Inflammatory macrophage (primary cell): ENCODE results near the gene LINGO4.
A peak's percentile ranks its signal among the peaks of the same experiment; 100 is the strongest.

Source experiments
- DNase-seq, 2 donors: peaks; one replicate each; pipeline ENCODE4 v3.0.0-alpha.2; 2020 to 2022
- total RNA-seq, 18 experiments: gene quantifications; one replicate each; lab custom pipeline; 2026; ENCODE audit warnings: mixed read lengths in 6 of 18, inconsistent platforms in 2 of 18; lab: John Stamatoyannopoulos, UW

LINGO4 gene, protein sequence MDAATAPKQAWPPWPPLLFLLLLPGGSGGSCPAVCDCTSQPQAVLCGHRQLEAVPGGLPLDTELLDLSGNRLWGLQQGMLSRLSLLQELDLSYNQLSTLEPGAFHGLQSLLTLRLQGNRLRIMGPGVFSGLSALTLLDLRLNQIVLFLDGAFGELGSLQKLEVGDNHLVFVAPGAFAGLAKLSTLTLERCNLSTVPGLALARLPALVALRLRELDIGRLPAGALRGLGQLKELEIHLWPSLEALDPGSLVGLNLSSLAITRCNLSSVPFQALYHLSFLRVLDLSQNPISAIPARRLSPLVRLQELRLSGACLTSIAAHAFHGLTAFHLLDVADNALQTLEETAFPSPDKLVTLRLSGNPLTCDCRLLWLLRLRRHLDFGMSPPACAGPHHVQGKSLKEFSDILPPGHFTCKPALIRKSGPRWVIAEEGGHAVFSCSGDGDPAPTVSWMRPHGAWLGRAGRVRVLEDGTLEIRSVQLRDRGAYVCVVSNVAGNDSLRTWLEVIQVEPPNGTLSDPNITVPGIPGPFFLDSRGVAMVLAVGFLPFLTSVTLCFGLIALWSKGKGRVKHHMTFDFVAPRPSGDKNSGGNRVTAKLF
- total RNA-seq, result 0 to 0.03 (median 0) reads per million in 18 experiments

DNA sequence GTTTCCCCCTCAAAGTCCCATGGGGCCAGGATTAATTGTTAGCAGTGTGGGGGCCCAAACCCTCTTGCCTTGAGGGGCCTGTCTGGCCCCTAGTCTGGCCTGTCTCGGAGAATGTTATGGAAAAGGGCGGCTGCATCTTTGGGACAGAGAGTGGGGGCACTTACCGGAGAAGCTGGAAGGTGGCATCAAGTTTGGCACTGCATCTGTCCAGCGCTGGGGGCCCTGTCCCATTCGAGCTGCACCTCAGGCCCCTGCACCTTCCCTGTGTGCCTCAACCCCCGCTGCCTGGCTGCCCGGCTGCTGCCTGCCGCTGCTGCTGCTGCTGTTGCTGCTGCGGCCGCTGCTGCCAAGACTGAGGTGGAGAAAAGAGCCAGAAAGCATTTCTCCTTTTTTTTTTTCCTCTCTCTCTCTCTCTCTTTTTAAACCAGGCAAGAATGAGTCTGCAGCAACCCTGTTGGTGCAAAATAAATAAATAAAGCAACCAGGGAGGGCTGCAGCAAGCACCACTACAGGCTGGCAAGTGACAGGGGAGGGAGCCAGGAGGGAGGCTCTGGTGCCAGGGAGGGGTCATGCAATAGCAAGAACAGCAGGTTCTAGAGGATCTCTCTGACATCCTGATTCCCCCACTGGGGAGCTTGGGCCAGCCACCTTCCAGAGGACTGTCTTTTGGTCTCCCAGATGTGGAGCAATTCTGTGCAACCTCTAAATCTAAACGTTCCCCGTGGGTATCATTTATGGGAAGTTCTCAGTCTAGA lies at the start of gene LINGO4:
Gene LINGO4, minus strand, starts transcription at position 354 of the 755 bp plus-strand sequence. CDS start 2,715 bp downstream, outside the sequence.
- no peak for DNase-seq

DNA sequence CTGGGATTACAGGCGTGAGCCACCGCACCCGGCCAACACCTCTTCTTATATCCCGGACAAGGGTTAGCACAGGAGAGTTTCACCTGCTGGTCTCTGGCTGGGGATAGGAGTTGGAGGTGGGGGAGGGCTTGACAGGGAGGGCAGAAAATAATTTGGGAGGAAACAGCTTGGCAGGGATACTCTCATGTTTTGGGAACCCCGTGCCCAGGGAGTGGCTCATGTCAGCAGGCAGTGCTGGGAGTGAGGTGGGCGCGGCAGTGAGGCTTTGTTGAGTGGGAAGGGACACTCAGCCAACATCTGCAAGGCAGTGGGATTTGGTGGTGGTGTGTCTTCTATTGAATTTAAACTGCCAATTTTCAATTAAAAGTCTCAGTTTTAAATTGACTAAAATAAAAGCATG lies 49.4 kb upstream of the LINGO4 start:
- DNase-seq, result no peak

DNA sequence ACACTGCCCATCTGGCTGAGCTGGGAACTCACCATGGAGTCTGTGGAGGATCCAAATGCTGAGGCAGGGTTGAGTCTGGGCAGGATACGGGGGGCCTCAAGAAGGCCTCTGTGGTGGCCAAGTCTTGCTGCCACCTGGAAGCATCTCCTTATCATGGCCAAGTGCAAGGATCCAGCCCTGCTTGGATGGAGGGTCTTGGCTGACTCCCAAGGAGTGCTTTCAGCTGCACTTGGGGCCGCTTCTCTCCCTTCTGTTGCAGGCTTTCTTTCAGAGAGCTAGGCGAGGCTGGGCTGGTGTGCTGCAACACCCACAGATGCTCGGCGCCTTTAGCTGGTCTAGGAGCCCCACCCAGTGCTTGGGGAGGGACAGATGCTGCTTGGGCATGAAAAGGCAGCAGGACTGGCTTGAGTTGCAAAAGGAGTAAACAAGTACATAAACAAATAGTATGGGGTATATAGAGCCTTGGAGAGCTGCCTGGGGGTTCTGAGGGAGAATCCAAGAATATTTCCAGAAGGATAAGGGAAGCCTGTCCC lies 48.3 kb upstream of the LINGO4 start, which contains the start of gene THEM5:
Gene THEM5, minus strand, starts transcription at position 302 of the 533 bp plus-strand sequence. Its CDS starts 147 bp downstream, at position 155.
- DNase-seq, result peak in 1 of 2 donors; percentile 19

DNA sequence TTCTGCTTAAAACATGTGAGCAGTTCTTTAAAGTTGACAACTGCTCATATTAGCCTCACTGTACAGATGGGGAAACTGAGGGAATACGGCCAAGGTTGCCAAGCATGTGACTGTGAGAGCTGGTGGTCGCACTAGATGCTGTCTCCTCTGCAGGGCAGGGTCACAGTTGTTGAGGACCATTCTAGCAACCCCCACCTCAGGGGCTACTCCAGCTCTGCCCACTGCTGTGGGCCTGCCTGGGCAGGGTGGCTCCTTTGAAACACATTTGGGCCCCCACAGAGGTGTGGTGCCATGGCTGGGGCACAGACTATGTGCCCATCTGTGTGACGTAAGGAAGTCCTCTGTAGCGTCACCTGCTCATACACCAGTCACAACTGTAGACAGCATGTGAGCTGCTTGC lies 47.5 kb upstream of the LINGO4 start:
- DNase-seq, result no peak

DNA sequence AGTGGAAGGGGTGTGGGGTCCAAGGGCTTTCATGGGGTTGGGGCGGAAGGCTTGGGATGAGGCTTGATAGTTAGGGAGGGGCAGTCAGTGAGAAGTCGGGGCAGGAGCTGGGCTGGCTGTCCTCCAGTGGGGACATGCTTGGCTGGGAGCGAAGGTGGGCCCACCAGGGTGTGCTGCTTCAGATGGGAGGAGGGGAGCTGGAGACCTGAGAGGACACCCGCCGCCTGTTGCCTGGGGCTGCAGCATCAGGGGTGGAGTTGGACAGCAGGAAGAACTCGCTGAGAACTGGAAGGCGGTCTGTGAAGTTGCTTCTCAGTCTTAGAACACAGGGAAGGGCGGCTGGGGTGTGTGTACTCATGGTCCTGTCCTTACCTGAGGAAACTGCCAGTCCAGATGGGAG lies 46.7 kb upstream of the LINGO4 start:
- no peak for DNase-seq

DNA sequence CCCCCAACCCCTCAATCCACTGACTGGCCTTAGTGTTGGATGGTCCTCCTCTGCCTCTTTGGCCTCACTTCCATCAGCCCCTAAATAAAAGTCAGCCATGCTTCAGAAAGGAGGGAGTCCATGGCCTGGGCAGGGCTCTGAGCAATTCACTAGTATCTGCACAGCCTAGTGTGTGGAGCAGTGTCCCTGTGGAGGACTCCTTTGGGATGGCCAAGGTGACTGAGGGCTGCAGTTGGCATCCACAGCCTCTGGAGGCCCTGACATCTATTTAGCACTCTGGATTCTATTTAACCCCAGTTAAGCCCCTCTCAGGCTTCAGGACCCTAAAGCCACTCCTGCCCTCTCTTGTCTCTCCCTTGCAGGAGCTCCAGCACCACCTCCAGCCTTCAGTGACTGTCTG lies 44.7 kb upstream of the LINGO4 start:
- no peak for DNase-seq

DNA sequence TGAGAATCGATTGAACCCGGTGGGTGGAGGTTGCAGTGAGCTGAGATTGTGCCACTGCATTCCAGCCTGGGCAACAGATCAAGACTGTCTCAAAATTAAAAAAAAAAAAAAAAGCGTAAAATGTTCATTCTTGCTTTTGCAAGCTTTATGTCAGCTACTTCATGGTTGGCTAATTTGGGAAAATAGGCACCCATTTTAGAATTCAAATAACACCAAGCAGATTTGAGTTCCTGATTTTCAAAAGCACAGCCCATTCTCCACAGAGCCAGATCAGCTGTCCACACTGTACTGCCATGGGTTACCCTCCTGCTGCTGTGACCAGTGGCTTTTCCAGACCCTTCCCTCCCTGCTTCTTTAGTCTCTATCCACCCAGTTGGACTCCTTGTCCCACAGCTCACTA lies 43.9 kb upstream of the LINGO4 start:
- no peak for DNase-seq

DNA sequence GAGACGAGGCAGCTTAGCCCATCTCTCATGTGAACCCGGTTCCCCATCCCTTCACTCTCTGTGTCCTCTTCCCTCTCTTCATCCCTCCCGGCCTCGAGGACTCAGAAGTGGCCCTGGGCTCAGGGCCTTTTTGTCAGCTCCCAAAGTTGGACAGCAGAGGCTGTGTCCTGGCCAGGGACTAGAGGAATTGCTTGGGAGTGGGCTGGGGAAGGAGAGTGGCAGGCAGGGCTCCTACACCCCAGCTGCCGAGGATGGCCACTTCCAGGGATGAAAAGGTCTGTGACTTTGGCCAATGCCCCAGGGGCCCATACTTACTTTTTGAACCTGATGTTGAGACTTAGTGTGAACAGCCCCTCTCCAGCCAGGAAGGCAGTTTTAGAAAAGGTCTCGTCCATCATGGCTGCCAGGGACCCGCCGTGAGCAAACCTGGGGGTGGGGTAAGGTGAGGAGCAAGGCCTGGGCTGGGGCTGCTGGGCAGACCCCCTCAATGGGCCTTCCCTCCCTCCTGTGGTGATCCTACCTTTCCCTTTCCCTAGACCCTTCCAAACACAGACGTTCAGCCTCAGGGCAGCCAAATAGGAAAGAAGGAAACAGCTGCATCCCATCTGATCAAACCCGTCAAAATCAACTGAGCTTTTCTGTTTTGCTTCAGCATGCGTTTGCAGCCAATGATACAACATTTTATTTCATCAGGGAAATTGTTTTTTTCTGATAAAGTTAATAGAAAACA lies 42.8 kb upstream of the LINGO4 start:
- no peak for DNase-seq

DNA sequence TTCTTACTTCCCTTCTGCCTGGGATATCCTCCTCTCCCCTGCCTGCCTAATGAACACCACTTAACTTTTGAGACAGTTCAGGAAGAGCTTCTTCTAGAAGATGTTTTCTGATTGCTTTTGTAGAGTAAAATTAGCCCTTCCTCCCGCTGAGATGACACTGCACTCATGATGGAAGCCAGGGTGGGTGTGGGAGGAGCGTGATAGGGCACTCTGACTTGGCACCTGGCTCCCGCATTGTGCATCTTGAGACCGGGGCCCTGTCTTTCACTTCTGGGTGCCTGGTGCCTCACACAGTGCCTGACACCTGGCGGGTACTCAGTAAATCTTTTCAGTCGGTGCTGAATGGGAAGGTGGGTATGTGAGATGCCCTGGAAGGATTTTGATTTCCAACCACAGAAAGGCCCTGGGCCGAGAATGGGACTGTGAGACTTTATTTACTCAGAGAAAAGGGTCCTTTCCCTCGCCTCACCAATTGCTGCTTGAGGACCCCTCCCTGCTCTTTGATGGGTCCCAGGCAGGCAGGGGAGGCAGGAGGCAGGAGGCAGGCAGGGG lies 41.5 kb upstream of the LINGO4 start:
- DNase-seq, result no peak

DNA sequence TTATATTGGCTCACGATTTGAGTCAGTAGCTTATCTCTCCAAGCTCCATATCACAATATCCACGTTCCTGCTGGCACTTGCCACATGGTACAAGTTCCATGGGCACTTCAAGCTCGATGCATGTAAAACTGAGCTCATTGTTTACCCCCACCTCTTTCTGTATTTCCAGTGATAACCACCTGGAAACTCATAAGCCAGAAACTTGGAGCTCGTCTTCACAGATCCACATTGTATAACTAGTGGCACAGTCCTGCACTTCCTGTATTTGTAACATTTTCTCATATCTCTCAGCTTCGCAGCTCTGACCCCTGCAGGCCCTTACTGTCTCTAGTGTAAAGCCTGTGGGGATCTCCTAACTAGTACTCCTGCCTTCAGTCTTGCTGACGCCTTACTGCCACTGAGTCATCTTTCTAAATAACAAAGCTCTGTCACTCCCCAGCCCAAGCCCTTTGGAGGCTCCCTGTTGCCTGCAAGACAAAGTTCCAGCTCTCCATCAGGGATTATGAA lies 40.9 kb upstream of the LINGO4 start:
- DNase-seq, result peak in 1 of 2 donors; percentile 34

DNA sequence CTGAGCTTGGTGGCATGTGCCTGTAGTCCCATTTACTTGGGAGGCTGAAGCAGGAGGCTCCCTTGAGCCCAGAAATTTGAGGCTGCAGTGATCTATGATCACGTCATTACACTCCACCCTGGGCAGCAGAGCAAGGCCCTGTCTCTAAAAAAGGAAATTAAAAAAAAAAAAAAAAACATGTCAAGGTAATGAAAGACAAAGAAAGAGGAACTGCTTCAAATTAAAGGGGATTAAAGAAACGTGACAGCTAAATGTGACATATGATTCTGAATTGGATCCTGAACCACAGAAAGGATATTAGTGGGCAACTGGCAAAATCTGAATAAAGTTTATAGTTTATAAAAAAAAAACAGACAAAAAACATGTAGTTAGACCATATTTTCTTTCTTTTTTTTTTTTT lies 38.2 kb upstream of the LINGO4 start:
- no peak for DNase-seq

DNA sequence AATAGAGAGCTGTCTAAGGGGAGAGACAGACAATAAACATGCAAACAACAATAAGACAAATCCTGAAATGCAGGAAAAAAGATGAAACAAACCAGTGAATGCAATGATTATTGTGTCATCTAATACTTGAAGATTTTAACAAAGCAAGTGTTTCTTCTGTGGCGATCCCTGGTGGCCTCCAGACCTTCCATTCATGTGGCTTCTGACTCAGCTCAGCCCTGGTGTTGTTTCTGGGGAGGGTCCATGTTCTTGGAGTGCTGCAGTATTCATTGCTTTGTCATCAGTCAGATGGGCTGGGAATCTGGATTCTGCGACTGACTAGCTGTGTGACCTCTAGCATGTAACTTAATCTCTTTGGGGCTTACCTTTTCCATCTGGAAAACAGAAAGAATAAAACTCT lies 35.9 kb upstream of the LINGO4 start:
- no peak for DNase-seq

DNA sequence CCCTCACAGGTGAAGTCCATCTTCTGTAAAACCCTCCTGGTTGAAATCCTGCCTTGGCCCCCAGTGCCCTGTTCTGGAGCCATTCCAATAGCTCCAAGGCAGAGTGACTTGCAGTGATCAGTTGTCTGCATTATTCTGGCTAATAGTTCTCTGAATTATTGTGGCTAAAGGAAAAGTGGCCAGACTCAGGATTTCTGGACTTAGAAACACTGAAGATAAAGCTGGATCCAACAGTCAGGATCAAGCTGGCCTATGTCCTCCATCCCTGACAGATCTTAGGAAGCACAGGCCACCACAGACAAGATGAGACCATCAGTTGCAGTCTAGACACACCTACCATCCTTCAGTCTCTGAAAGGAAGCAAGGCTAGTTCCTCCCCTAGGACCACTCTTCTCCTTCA lies 35.2 kb upstream of the LINGO4 start:
- no peak for DNase-seq

DNA sequence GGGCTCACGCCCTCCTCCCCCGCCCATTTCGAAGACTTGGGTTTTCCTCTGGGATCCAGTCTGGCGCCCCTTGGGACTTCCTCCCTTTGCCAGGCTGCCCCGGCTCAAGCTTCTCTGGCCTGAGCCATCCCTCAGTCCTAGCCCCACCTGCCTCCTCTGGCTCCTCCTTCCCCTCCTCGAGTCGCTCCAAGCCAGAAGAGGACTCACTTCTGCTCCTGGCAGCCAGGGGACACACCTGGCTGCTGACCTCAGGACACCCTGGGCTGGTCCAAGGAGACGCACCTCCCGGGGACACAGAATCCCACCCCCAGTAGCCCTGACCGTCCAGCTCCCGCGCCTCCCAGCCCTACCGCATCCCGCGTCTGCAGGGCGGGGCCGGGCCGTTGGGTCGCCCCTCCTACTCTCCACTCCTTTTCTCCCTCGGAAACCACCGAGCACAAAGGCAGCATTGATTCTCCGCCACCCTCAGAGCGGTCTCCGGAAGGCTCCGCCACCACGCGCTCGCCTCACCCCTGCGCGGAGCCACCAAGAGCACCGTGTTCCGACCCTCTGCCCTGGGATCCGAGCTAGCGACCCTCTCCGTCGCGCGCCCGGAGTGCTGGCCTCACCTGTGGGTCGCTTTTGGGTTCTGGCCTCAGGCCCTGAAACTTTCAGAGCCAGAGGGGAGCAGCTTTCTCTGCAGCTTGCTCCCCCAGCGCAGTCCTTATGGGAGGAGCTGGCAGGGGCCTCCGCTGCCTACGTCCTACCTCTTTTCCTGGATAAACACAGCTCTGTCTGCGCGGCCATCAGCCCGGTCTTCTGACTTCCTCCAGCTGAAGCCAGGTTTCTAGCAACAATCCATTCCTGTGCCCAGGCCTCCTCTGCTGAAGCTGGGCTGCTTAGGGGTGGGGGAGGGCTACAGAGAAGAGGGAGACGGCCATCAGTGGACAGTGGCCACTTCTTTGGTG lies 34.5 kb upstream of the LINGO4 start, which contains the start of gene C2CD4D:
Gene C2CD4D, minus strand, starts transcription at position 364 of the 947 bp plus-strand sequence. CDS start 831 bp downstream, outside the sequence.
- DNase-seq, result no peak

DNA sequence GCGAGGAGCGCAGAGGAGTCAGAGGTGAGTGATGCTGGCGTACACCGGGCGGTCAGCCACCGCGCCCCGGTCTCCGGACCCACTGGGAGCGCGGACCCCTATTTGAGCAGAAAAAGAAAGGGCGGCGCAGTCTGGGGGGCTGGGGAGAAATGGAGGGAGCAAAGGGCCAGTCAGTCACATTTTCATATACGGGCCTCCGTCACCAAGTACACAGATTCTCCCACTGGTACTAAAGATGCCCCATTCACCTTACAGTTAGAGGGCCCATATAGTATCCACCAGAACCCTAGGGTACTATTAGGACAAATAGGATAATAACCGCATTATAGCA lies 33.8 kb upstream of the LINGO4 start:
- no peak for DNase-seq

DNA sequence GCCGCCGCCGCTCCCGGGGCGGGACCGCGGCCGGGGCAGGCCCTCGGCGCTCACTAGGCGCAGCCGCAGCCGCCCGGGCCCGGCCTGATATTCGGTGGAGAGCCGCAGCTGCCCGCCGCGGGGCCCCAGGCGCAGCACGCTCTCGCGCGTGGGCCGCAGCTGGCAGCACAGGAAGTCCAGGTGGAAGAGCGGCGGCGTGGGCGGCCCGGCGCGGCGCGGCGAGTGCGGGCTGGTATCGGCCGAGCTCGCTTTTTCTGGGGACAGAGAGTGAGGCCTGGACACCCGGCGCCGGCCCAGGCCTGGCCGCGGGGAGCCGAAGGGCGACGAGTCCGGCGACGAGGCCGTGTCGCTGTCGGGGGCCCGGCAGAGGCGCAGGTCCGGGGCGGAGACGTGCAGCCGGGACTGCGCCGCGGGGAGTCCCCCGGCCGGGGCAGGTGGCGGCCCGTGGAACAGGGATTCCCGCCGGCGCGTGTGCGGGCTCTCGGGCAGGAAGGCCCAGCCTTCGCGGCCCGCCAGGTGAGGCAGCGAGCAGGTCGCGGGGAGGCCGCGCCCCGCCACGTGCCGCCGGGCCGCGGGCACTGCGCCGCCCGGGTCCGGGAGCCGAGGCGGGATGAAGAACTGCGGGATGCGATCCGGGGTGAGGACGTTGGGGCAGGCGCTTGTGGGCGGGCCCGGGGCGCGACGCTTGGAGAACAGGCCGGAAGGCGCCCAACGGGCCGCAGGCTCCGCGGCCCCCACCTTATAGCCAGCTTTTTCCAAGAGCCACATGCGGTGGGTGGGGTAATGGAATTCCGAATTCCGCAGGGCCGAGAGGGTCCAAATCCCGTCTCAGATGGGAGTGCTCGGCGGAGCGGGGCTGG lies 33.2 kb upstream of the LINGO4 start:
- DNase-seq, result peak in 1 of 2 donors; percentile 33

DNA sequence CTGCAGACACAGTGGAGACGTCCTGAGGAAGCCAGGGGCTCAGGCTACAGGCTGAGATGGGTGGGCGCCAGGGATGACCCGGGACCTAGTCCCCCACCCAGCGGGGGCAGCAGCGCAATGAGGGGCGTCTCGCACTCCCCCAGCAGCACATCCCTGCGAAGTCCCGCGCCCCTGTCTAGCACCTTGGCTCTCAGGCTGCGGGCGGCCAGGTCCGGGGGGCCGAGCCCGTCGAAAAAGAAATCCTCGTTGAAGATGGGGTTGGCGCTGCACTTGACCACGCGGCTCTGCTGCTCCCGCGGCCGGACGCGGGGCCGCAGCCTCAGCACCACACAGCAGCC lies 32.6 kb upstream of the LINGO4 start:
- DNase-seq, result no peak

DNA sequence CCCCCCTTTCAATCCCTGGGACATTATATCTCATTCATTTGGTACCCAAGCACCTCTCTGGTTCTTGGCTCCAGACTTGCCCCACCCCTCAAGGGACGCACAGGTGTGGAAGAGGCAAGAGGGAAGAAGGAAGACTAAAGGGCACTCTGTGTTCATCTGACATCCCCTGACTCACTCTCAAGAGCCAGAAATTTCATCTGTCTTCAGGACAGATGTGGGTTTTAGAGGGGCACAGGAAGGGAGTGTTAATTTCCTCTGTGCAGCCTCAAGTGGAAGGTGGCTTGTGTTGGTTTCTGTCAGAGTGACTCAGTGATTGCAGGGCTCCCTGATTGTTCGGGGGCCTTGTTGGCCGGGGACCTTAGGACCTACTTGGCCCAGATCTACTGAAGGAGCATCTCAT lies 32.0 kb upstream of the LINGO4 start:
- no peak for DNase-seq

DNA sequence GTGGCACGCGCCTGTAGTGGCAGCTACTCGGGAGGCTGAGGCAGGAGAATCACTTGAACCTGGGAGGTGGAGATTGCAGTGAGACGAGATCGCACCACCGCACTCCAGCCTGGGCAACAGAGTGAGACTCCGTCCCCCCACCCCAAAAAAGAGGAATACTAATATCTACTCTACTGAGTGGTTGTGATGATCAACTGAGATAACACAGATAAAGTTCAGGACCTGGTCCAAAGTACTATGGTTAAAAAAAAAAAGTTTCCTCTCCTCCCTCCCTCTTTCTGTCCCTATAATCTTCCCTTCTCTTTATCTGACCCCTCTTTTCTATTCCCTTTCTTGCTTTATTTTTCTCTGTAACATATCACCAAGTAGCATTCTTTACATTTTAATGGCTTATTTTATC lies 30.4 kb upstream of the LINGO4 start:
- DNase-seq, result no peak

DNA sequence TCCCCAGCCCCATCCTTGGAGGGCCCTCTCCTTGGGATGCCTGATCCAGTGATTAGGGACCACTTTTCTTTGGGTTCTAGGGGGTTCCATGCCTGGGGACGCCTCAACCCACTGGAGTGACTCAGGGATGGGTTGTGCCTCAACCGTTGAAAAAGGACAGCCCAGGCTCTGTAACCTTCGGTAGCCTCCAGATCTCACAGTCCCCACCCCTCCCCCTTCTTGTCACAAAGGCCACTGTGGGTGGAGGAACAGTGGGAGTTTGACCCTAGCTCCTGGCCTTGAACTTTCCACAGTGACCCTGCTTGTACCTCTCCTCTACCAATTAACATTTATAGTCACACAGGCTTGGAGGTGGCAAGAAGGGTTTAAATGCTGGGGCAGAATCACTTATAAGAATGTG lies 29.0 kb upstream of the LINGO4 start:
- DNase-seq, result peak; percentile 8 to 22
